Lower leg skin (tissue), 3 donors: Measurements from ENCODE around the gene VPS16.

ENCODE experiments used
- POLR2A ChIP-seq, 2 donors: fragments of 450-650 bp; IDR thresholded peaks; one replicate each; pipeline ENCODE4 v1.6.1; 2016 to 2017; ENCODE audit warnings: antibody characterized with exemption in 2 of 2, mild to moderate bottlenecking in 1 of 2, moderate library complexity in 1 of 2
- TF ChIP-seq, protein P1 (sequence below), 3 donors: fragments of 450-650 bp; IDR thresholded peaks; one replicate each; pipeline ENCODE4 v1.5.1; 2016; ENCODE audit warnings: antibody characterized with exemption in 3 of 3, mild to moderate bottlenecking in 3 of 3, moderate library complexity in 2 of 3

DNA sequence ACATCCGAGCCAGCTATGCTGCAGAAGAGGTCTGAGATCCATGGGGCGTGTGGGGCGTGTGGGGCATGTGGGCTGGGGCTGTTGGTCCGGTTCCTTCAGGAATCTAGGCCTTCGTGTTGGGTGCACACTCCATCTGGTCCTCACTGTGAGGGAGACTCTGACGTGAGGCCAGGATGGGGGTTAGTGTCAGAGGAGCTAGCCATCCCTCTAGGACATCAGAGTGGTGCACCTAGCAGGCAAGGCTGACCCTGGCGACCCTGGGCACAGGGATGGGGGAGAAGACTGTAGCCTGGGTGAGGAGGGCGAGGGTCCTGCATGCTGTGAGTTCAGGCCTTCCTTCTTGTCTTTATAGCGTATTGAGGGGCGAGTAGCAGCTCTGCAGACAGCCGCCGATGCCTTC is 24.1 kb downstream of the VPS16 start:
- TF ChIP-seq POLR2A (IDR thresholded peaks at IDR 0.05): no peak
- TF ChIP-seq, protein P1, sequence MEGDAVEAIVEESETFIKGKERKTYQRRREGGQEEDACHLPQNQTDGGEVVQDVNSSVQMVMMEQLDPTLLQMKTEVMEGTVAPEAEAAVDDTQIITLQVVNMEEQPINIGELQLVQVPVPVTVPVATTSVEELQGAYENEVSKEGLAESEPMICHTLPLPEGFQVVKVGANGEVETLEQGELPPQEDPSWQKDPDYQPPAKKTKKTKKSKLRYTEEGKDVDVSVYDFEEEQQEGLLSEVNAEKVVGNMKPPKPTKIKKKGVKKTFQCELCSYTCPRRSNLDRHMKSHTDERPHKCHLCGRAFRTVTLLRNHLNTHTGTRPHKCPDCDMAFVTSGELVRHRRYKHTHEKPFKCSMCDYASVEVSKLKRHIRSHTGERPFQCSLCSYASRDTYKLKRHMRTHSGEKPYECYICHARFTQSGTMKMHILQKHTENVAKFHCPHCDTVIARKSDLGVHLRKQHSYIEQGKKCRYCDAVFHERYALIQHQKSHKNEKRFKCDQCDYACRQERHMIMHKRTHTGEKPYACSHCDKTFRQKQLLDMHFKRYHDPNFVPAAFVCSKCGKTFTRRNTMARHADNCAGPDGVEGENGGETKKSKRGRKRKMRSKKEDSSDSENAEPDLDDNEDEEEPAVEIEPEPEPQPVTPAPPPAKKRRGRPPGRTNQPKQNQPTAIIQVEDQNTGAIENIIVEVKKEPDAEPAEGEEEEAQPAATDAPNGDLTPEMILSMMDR (IDR thresholded peaks at IDR 0.05): no peak
